ENCODE data around the gene RTTN. TPM values are rescaled to one million over a fixed set of nuclear protein-coding genes. Genes with fewer than 3 reads are reported as not detected.

Gene RTTN
- total and polyA plus RNA-seq, 9 of the 15 experiments (the other 6 are each of a cell fraction or from before 2014, with no cell fraction given) = 3.1 to 18.3 (median 10.6) TPM

DNA sequence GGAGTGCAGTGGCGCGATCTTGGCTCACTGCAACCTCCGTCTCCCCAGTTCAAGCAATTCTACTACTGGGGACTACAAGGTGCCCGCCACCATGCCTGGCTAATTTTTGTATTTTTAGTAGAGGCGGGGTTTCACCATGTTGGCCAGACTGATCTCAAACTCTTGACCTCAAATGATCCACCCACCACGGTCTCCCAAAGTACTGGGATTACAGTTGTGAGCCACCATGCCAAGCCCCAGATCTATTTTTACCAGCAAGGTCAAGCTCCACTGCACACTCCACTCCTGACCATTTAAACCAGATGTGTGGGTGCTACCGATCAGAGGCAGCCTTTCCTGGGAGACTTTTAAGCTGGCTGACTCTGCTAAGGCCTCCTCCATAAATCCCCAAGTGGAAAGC lies 190.4 kb downstream of the RTTN start (continued):
- TF ChIP-seq, protein P1, sequence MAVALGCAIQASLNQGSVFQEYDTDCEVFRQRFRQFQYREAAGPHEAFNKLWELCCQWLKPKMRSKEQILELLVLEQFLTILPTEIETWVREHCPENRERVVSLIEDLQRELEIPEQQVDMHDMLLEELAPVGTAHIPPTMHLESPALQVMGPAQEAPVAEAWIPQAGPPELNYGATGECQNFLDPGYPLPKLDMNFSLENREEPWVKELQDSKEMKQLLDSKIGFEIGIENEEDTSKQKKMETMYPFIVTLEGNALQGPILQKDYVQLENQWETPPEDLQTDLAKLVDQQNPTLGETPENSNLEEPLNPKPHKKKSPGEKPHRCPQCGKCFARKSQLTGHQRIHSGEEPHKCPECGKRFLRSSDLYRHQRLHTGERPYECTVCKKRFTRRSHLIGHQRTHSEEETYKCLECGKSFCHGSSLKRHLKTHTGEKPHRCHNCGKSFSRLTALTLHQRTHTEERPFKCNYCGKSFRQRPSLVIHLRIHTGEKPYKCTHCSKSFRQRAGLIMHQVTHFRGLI (CRISPR knock-in tag; IDR thresholded peaks at IDR 0.05) = no peak
- TF ChIP-seq, protein P2, sequence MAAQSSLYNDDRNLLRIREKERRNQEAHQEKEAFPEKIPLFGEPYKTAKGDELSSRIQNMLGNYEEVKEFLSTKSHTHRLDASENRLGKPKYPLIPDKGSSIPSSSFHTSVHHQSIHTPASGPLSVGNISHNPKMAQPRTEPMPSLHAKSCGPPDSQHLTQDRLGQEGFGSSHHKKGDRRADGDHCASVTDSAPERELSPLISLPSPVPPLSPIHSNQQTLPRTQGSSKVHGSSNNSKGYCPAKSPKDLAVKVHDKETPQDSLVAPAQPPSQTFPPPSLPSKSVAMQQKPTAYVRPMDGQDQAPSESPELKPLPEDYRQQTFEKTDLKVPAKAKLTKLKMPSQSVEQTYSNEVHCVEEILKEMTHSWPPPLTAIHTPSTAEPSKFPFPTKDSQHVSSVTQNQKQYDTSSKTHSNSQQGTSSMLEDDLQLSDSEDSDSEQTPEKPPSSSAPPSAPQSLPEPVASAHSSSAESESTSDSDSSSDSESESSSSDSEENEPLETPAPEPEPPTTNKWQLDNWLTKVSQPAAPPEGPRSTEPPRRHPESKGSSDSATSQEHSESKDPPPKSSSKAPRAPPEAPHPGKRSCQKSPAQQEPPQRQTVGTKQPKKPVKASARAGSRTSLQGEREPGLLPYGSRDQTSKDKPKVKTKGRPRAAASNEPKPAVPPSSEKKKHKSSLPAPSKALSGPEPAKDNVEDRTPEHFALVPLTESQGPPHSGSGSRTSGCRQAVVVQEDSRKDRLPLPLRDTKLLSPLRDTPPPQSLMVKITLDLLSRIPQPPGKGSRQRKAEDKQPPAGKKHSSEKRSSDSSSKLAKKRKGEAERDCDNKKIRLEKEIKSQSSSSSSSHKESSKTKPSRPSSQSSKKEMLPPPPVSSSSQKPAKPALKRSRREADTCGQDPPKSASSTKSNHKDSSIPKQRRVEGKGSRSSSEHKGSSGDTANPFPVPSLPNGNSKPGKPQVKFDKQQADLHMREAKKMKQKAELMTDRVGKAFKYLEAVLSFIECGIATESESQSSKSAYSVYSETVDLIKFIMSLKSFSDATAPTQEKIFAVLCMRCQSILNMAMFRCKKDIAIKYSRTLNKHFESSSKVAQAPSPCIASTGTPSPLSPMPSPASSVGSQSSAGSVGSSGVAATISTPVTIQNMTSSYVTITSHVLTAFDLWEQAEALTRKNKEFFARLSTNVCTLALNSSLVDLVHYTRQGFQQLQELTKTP (IDR thresholded peaks at IDR 0.05; ENCODE audit: low read depth in 1 of 2, partially characterized antibody in 2 of 2) = no peak
- TF ChIP-seq CHD4 (IDR thresholded peaks at IDR 0.05; ENCODE audit: insufficient read depth, insufficient replicate concordance, low read depth, low read length, poor library complexity, severe bottlenecking) = no peak
- no peak for TF ChIP-seq KDM2B (CRISPR knock-in tag; IDR thresholded peaks at IDR 0.05)
- TF ChIP-seq, protein P3, sequence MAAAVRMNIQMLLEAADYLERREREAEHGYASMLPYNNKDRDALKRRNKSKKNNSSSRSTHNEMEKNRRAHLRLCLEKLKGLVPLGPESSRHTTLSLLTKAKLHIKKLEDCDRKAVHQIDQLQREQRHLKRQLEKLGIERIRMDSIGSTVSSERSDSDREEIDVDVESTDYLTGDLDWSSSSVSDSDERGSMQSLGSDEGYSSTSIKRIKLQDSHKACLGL (CRISPR knock-in tag; IDR thresholded peaks at IDR 0.05; ENCODE audit: borderline replicate concordance, poor library complexity, severe bottlenecking) = no peak
- TF ChIP-seq, protein P4, sequence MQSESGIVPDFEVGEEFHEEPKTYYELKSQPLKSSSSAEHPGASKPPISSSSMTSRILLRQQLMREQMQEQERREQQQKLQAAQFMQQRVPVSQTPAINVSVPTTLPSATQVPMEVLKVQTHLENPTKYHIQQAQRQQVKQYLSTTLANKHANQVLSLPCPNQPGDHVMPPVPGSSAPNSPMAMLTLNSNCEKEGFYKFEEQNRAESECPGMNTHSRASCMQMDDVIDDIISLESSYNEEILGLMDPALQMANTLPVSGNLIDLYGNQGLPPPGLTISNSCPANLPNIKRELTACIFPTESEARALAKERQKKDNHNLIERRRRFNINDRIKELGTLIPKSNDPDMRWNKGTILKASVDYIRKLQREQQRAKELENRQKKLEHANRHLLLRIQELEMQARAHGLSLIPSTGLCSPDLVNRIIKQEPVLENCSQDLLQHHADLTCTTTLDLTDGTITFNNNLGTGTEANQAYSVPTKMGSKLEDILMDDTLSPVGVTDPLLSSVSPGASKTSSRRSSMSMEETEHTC (IDR thresholded peaks at IDR 0.05) = no peak
- no peak for TF ChIP-seq PYGO2 (tag; IDR thresholded peaks at IDR 0.05)
- no peak for TF ChIP-seq HNRNPH1 (optimal IDR thresholded peaks at IDR 0.05; ENCODE audit: low read depth, low read length)
- no peak for TF ChIP-seq IFI16 (CRISPR knock-in tag; IDR thresholded peaks at IDR 0.05)
- TF ChIP-seq CREB1 (IDR thresholded peaks at IDR 0.05) = no peak
- no peak for TF ChIP-seq CREB1 (CRISPR knock-in tag; IDR thresholded peaks at IDR 0.05)
